Coronary artery (tissue), 2 donors: ENCODE data around the gene NXPH3.
A peak's percentile ranks its signal among the peaks of the same experiment; 100 is the strongest.

ENCODE experiments used
- DNase-seq: peaks from one replicate; pipeline ENCODE4 v3.0.0-alpha.2; 2017; ENCODE audit warnings: low spot score
- H3K27ac ChIP-seq, 2 donors: fragments of 200-600 bp; sonication (generic); one replicate each; pipeline ENCODE4 v1.5.1; 2016 to 2019
- H3K4me3 ChIP-seq: fragments of 200-600 bp; sonication (generic); 2 replicates; pipeline ENCODE4 v1.5.1; 2016; ENCODE audit warnings: mild to moderate bottlenecking, moderate library complexity
- CTCF ChIP-seq: fragments of 200-600 bp; sonication (generic); IDR thresholded peaks from one replicate; pipeline ENCODE4 v1.5.1; 2019; ENCODE audit warnings: antibody characterized with exemption

Gene NXPH3

GRCh38 chr17:49576917-49577649 is 1.4 kb downstream of the NXPH3 start:
- H3K4me3 ChIP-seq, result peak overlapping the region; percentile 75
- peak overlapping the region; percentile 95 for H3K27ac ChIP-seq
- TF ChIP-seq CTCF, result no peak
- DNase-seq, result peak; percentile 76

GRCh38 chr17:49577650-49577934 is 1.9 kb downstream of the NXPH3 start:
- DNase-seq, result no peak
- no peak for TF ChIP-seq CTCF
- Histone ChIP-seq H3K27ac (peak overlapping the region; percentile 95), H3K4me3 (peak overlapping the region; percentile 75)

- Histone ChIP-seq H3K27ac (peak overlapping the region; percentile 95), H3K4me3 (peak overlapping the region; percentile 75)
- no peak for TF ChIP-seq CTCF
- no peak for DNase-seq
These were observed 2.3 kb downstream of the NXPH3 start for GRCh38 chr17:49577963-49578362.

- peak overlapping the region; percentile 75 for H3K4me3 ChIP-seq
- DNase-seq, result no peak
- H3K27ac ChIP-seq, result peak overlapping the region; percentile 95
- TF ChIP-seq CTCF, result no peak
These were observed 2.7 kb downstream of the NXPH3 start for GRCh38 chr17:49578414-49578813.

- no peak for TF ChIP-seq CTCF
- peak overlapping the region; percentile 75 for H3K4me3 ChIP-seq
- H3K27ac ChIP-seq, result peak overlapping the region; percentile 95
- DNase-seq, result no peak
These were observed 3.4 kb downstream of the NXPH3 start for GRCh38 chr17:49578952-49579500.

GRCh38 chr17:49579522-49579921 is 3.9 kb downstream of the NXPH3 start:
- no peak for DNase-seq
- TF ChIP-seq CTCF, result no peak
- H3K27ac ChIP-seq, result peak overlapping the region; percentile 95
- no peak overlapping the region for H3K4me3 ChIP-seq

GRCh38 chr17:49580055-49580721 is 4.5 kb downstream of the NXPH3 start:
- no peak overlapping the region for H3K4me3 ChIP-seq
- peak overlapping the region; percentile 95 for H3K27ac ChIP-seq
- no peak for DNase-seq
- TF ChIP-seq CTCF, result no peak
